OCI-LY1 (cell line): Measurements from ENCODE around the gene EID2.
A peak's percentile ranks its signal among the peaks of the same experiment; 100 is the strongest.

Experiments used
- H2AFZ ChIP-seq: fragments of 200-600 bp; sonication (generic), shearing (Covaris generic); 2 replicates; pipeline ENCODE4 v1.6.0; 2014; ENCODE audit warnings: antibody characterized with exemption, mild to moderate bottlenecking, low read length
- H3F3A ChIP-seq: fragments of 200-600 bp; sonication (generic), shearing (Covaris generic); 2 replicates; pipeline ENCODE4 v1.6.0; 2014; ENCODE audit warnings: mild to moderate bottlenecking, antibody characterized with exemption, low read length, moderate library complexity; ENCODE audit not compliant: insufficient read depth
- H3K27ac ChIP-seq: fragments of 200-600 bp; sonication (generic); 2 replicates; pipeline ENCODE4 v1.5.1; 2014; ENCODE audit warnings: low read length, mixed run types, mild to moderate bottlenecking, low read depth; ENCODE audit not compliant: poor library complexity, severe bottlenecking
- H3K27me3 ChIP-seq: fragments of 200-600 bp; sonication (generic); 2 replicates; pipeline ENCODE4 v1.6.0; 2014; ENCODE audit warnings: antibody characterized with exemption, mild to moderate bottlenecking, low read length, moderate library complexity; ENCODE audit not compliant: insufficient read depth
- H3K36me3 ChIP-seq: fragments of 200-600 bp; sonication (generic); 2 replicates; pipeline ENCODE4 v1.6.1; 2014; ENCODE audit warnings: mild to moderate bottlenecking, antibody characterized with exemption, low read length, moderate library complexity, mixed read lengths; ENCODE audit not compliant: insufficient read depth
- H3K4me1 ChIP-seq: fragments of 200-600 bp; sonication (generic); 2 replicates; pipeline ENCODE4 v1.5.1; 2014; ENCODE audit warnings: mild to moderate bottlenecking, low read length, moderate library complexity; ENCODE audit not compliant: insufficient read depth, severe bottlenecking
- H3K4me2 ChIP-seq: fragments of 200-600 bp; sonication (generic), shearing (Covaris generic); 2 replicates; pipeline ENCODE4 v1.6.1; 2014; ENCODE audit warnings: low read length
- H3K4me3 ChIP-seq: fragments of 200-600 bp; sonication (generic); 2 replicates; pipeline ENCODE4 v1.5.1; 2014; ENCODE audit warnings: low read length, low read depth, mild to moderate bottlenecking, mixed read lengths; ENCODE audit not compliant: poor library complexity, severe bottlenecking
- H3K79me2 ChIP-seq: fragments of 200-600 bp; shearing (Covaris generic); 2 replicates; pipeline ENCODE4 v1.6.1; 2016; ENCODE audit warnings: mixed run types, low read length, mixed read lengths; ENCODE audit not compliant: insufficient read depth
- H3K9ac ChIP-seq: fragments of 200-600 bp; sonication (generic), shearing (Covaris generic); 2 replicates; pipeline ENCODE4 v1.6.1; 2014; ENCODE audit warnings: mild to moderate bottlenecking, low read length, mixed read lengths
- H3K9me2 ChIP-seq: fragments of 200-600 bp; sonication (generic), shearing (Covaris generic); 2 replicates; pipeline ENCODE4 v1.6.1; 2014; ENCODE audit warnings: low read depth, mild to moderate bottlenecking, low read length, mixed read lengths
- H3K9me3 ChIP-seq: fragments of 200-600 bp; shearing (Covaris generic); 2 replicates; pipeline ENCODE4 v1.6.1; 2014; ENCODE audit warnings: low read length, mixed read lengths
- H4K20me1 ChIP-seq: fragments of 200-600 bp; sonication (generic), shearing (Covaris generic); 2 replicates; pipeline ENCODE4 v1.6.0; 2016; ENCODE audit warnings: mild to moderate bottlenecking, low read length; ENCODE audit not compliant: insufficient read depth
- EZH2 ChIP-seq: fragments of 200-600 bp; sonication (generic), shearing (Covaris generic); IDR thresholded peaks from 2 replicates; pipeline ENCODE4 v1.8.0; 2017; ENCODE audit warnings: borderline replicate concordance, mixed run types, mild to moderate bottlenecking, antibody characterized with exemption, low read length, moderate library complexity, mixed read lengths
- TF ChIP-seq, protein P1 (sequence below): fragments of 200-600 bp; sonication (generic), shearing (Covaris generic); IDR thresholded peaks from 2 replicates; pipeline ENCODE4 v1.5.1; 2017; ENCODE audit warnings: mild to moderate bottlenecking, antibody characterized with exemption, low read length, moderate library complexity, mixed read lengths

Gene EID2

DNA sequence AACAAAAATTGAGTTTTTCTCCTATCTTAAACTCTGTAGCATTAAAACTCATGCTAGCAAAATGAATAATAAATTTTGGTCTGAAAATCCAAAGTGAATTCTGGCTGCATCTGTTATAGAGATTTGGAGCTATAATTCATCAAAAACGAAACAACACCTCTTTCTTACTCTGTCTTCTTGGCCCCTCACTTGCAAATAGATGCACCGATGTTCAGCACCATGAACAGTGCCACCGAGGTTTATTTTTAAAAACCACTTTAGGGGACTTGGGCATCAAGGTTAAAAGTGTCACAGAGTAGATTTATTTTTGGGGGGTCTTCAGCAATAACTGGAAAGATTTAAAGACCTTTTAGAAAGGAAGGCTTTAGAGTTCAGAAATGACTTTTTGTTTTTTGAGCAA, 26.1 kb upstream of the EID2 start:
- Histone ChIP-seq H3K4me3 (no peak overlapping the region), H3K9me3 (no peaks in the 10 kb centered on the region), H3K9me2 (no peaks in the 10 kb centered on the region), H3K4me1 (no peaks in the 10 kb centered on the region), H3F3A (no peaks in the 10 kb centered on the region), H4K20me1 (no peaks in the 10 kb centered on the region), H3K36me3 (no peaks in the 10 kb centered on the region), H3K79me2 (no peaks in the 10 kb centered on the region), H3K27me3 (no peaks in the 10 kb centered on the region), H3K27ac (no peak overlapping the region), H3K4me2 (no peak overlapping the region), H3K9ac (no peak overlapping the region), H2AFZ (no peak overlapping the region)
- TF ChIP-seq EZH2, result no peak
- TF ChIP-seq, protein P1, sequence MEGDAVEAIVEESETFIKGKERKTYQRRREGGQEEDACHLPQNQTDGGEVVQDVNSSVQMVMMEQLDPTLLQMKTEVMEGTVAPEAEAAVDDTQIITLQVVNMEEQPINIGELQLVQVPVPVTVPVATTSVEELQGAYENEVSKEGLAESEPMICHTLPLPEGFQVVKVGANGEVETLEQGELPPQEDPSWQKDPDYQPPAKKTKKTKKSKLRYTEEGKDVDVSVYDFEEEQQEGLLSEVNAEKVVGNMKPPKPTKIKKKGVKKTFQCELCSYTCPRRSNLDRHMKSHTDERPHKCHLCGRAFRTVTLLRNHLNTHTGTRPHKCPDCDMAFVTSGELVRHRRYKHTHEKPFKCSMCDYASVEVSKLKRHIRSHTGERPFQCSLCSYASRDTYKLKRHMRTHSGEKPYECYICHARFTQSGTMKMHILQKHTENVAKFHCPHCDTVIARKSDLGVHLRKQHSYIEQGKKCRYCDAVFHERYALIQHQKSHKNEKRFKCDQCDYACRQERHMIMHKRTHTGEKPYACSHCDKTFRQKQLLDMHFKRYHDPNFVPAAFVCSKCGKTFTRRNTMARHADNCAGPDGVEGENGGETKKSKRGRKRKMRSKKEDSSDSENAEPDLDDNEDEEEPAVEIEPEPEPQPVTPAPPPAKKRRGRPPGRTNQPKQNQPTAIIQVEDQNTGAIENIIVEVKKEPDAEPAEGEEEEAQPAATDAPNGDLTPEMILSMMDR, result no peak

DNA sequence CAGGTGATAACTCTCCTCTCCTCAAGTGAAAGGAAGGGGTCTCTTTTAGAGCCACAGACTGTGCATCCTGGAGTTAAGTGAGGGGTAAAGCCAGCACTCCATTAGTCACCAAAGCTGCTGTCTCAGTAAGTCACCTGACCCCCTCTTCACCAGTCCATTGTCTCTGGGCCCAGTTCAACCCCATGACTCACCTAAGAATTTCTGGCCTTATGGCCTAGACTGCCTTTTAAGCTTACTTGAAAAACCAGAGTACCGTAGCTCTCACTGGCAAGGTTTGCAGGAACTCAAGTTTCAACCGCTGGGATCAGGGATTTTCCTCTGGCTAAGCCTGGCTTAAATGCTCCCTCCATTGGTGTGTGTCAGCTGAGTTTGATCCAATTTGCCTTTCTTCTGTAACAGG, 23.4 kb upstream of the EID2 start:
- Histone ChIP-seq H3K9ac (no peak overlapping the region), H3K27ac (no peak overlapping the region), H3K9me2 (no peaks in the 10 kb centered on the region), H3K27me3 (no peaks in the 10 kb centered on the region), H3K36me3 (no peaks in the 10 kb centered on the region), H3K9me3 (no peaks in the 10 kb centered on the region), H2AFZ (no peak overlapping the region), H3K4me3 (no peak overlapping the region), H3K79me2 (no peaks in the 10 kb centered on the region), H3K4me1 (peaks cover 6% of the 10 kb centered on the region), H4K20me1 (no peaks in the 10 kb centered on the region), H3K4me2 (no peak overlapping the region), H3F3A (no peaks in the 10 kb centered on the region)
- TF ChIP-seq, protein P1, result no peak
- TF ChIP-seq EZH2, result no peak

DNA sequence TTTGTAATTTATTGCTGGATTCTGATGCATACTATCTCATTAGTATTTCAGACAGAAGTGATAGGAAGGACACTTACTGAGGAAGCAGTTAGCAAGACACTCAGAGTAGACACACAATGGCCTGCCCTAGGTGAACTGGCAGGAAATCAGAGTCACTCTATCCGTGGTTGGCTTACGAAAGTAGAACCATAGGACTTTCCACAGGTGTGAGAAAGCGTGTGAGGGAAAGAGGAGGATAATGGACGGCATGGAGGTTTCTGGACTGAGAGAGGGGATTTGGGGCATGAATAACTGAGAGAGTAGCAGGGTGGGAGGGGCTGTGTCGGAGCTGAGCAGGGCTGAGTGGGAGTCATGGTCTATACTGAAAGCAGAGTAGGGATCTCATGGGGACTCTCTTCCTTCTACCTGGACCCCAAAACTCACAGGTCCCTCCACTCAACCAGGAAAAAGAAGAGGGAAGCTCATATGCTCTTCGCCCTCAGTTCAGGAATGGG, 18.7 kb upstream of the EID2 start:
- Histone ChIP-seq H3K79me2 (no peaks in the 10 kb centered on the region), H3K36me3 (no peaks in the 10 kb centered on the region), H3K9me2 (no peaks in the 10 kb centered on the region), H3K9ac (peak overlapping the region; percentile 17; the same call in 1 of the 2 replicates), H3K4me1 (peaks cover 18% of the 10 kb centered on the region), H2AFZ (no peak overlapping the region), H3K27me3 (no peaks in the 10 kb centered on the region), H4K20me1 (no peaks in the 10 kb centered on the region), H3K4me3 (peak overlapping the region; percentile 31), H3K27ac (no peak overlapping the region), H3K4me2 (peak overlapping the region; percentile 50), H3K9me3 (no peaks in the 10 kb centered on the region), H3F3A (no peaks in the 10 kb centered on the region)
- TF ChIP-seq, protein P1, result no peak
- TF ChIP-seq EZH2, result no peak
